Stimulated activated CD8-positive, alpha-beta memory T cell treated with anti-CD3 and anti-CD28 coated beads, Interleukin-15, amount 100 ng/mL, for 4 hours (primary cell): ENCODE data around the gene PTMS.

Experiments used
- DNase-seq, 2 donors: peaks; one replicate each; pipeline ENCODE4 v3.0.0-alpha.2; 2020; ENCODE audit warnings: low read depth in 2 of 2

Gene PTMS

GRCh38 chr12:6771509-6772330 lies 5.6 kb downstream of the PTMS start:
- DNase-seq = no peak

GRCh38 chr12:6772331-6772695 lies 6.2 kb downstream of the PTMS start, which contains the start of gene LAG3:
TSS of gene LAG3 (plus strand) at chr12:6772520. CDS start at chr12:6772853, 333 bp downstream.
- DNase-seq = peak; percentile 45 to 46

GRCh38 chr12:6772726-6773589 lies 6.8 kb downstream of the PTMS start:
- DNase-seq = no peak

GRCh38 chr12:6773590-6774351 lies 7.6 kb downstream of the PTMS start:
- peak; percentile 73 to 78 for DNase-seq

- DNase-seq = peak in 1 of 2 donors; percentile 27
Measured at GRCh38 chr12:6774499-6775062, 8.4 kb downstream of the PTMS start.

- DNase-seq = no peak
Measured at GRCh38 chr12:6775185-6776174, 9.3 kb downstream of the PTMS start.

- DNase-seq = no peak
Measured at GRCh38 chr12:6777386-6777785, 11.2 kb downstream of the PTMS start.

- DNase-seq = no peak
Measured at GRCh38 chr12:6778217-6778573, 12.0 kb downstream of the PTMS start.

GRCh38 chr12:6778574-6779550 lies 12.7 kb downstream of the PTMS start:
- peak; percentile 64 to 75 for DNase-seq

- no peak for DNase-seq
Measured at GRCh38 chr12:6779708-6780432, 13.7 kb downstream of the PTMS start.

GRCh38 chr12:6780573-6780972 lies 14.4 kb downstream of the PTMS start:
- DNase-seq = no peak

GRCh38 chr12:6782119-6782518 lies 16.0 kb downstream of the PTMS start:
- no peak for DNase-seq

GRCh38 chr12:6782850-6783566 lies 16.8 kb downstream of the PTMS start:
- no peak for DNase-seq

GRCh38 chr12:6783828-6784227 lies 17.7 kb downstream of the PTMS start:
- DNase-seq = no peak

- DNase-seq = no peak
Measured at GRCh38 chr12:6784296-6784695, 18.1 kb downstream of the PTMS start.

- no peak for DNase-seq
Measured at GRCh38 chr12:6784761-6785160, 18.6 kb downstream of the PTMS start.

GRCh38 chr12:6786416-6787094 lies 20.4 kb downstream of the PTMS start:
- DNase-seq = no peak
